Measurements from ENCODE around the gene IL17REL. TPM values are rescaled to one million over a fixed set of nuclear protein-coding genes. Genes with fewer than 3 reads are reported as not detected.
A peak's percentile ranks its signal among the peaks of the same experiment; 100 is the strongest.
"Not testable (repeated sequence)": the region's sequence is repeated elsewhere in the genome, so short reads cannot be mapped to it uniquely, and the experiment has no call there.

IL17REL gene
- total RNA-seq, 4 donors from 2014 or later, result not detected

- no peak for DNase-seq (ENCODE audit: low spot score)
- no peak for ATAC-seq (ENCODE audit: low FRiP score)
- TF ChIP-seq, protein P1, sequence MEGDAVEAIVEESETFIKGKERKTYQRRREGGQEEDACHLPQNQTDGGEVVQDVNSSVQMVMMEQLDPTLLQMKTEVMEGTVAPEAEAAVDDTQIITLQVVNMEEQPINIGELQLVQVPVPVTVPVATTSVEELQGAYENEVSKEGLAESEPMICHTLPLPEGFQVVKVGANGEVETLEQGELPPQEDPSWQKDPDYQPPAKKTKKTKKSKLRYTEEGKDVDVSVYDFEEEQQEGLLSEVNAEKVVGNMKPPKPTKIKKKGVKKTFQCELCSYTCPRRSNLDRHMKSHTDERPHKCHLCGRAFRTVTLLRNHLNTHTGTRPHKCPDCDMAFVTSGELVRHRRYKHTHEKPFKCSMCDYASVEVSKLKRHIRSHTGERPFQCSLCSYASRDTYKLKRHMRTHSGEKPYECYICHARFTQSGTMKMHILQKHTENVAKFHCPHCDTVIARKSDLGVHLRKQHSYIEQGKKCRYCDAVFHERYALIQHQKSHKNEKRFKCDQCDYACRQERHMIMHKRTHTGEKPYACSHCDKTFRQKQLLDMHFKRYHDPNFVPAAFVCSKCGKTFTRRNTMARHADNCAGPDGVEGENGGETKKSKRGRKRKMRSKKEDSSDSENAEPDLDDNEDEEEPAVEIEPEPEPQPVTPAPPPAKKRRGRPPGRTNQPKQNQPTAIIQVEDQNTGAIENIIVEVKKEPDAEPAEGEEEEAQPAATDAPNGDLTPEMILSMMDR (IDR thresholded peaks at IDR 0.05), result no peak
Measured at GRCh38 chr22:49949914-49950292, 62.7 kb downstream of the IL17REL start.

DNA sequence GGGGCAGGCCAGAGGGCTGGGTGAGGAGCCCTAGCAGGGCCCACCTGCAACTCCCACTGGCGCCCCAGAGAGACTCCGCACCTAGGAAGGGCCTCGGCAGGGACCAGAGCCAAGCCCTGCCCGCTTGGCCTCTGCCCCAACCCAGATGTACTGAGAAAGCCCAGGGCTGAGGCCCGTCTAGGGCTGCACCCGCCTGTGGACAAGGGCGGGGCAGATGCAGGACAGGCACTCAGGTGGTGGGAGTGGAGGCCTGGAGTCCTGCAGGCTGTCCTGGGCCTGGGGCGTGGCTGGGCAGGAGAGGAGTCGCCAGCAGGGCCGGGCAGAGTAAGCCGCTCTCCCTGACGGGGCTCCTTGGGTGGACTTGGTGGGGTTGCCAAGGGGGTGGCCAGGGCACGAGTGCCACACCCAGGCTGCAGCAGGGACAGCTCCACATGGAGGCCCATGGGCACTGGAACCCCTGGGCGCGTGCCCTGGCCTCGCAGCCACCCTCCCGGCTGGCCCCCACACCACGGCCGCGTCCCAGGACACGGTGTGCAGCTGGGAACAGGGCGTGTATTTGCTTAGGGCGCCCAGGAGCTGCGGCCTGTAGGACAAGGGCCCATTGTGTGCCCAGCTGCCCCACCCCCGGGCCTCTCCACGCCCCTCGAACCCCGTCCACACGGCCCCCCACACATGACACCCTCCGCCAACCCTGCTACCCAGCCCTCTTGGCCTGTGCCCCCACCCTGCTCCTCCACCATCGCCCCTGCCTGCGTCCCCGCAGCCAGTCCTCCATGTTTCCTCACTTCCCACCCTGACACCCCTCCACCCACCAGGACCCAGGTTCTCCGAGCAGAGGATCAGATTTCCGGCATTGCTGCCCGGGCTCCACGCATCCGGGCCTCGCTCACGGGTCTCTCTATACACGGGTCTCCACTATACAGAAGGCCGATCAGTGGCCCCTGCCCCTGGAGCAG, 63.3 kb downstream of the IL17REL start:
- peak; percentile 12 for ATAC-seq (ENCODE audit: low FRiP score)
- no peak for DNase-seq (ENCODE audit: low spot score)
- TF ChIP-seq, protein P1 (IDR thresholded peaks at IDR 0.05), result no peak

DNA sequence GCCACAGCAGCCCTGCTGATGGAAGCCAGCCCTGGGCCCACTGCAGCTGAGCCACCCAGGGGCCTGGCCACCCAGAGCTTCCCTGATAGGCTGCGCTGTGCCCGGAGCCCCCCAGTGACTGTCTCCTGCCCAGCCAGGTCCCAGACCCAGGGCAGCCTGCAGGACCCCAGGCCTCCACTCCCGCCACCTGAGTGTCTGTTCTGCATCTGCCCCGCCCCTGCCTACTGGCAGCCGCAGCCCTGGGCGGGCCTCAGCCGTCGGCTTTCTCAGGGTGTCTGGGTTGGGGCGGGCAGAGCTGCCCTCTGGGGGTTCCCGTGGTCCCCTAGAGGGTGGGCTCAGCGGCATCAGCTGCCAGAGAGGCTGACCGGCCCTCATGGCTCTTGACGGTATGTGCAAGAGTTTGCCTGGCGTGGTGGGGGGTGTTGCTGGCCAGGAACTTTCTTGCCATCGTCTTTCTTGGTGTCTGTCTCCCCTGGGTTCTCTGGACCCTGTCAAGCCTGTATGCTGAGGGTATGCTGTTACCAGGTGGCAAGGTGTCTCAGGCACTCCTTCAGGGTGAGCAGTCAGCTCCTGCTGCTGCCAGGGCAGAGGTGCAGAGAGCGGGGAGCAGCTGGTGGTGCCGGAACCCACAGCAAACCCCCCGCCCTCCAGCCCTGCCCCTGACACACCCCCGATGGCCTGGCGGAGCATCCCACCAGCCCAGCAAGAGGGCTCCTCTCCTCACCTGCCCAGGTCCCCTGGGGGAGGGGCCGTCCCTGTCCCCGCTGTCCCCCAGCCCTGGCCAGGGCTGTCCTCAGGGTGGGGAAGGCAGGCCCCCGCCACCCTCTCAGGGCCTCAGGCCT, 64.2 kb downstream of the IL17REL start:
- TF ChIP-seq, protein P1 (IDR thresholded peaks at IDR 0.05), result no peak
- ATAC-seq (ENCODE audit: low FRiP score), result no peak
- no peak for DNase-seq (ENCODE audit: low spot score)

DNA sequence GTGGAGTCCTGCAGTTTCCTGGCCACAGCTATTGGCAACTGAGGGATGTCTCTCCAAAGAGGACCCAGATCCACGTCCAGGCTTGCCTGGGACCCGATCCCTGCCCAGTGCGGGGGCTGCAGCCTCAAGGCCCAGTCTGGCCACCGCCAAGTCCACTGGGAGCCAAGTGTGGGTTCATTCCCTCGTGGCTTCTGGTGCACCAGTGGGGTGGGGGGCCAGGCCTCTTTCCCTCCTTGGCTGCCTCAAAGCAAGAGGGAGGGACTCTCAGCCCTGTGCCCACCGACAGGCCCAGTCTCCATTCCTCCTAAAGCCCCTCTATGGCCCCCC, 65.3 kb downstream of the IL17REL start:
- no peak for DNase-seq (ENCODE audit: low spot score)
- TF ChIP-seq, protein P1 (IDR thresholded peaks at IDR 0.05), result no peak
- ATAC-seq (ENCODE audit: low FRiP score), result no peak

DNA sequence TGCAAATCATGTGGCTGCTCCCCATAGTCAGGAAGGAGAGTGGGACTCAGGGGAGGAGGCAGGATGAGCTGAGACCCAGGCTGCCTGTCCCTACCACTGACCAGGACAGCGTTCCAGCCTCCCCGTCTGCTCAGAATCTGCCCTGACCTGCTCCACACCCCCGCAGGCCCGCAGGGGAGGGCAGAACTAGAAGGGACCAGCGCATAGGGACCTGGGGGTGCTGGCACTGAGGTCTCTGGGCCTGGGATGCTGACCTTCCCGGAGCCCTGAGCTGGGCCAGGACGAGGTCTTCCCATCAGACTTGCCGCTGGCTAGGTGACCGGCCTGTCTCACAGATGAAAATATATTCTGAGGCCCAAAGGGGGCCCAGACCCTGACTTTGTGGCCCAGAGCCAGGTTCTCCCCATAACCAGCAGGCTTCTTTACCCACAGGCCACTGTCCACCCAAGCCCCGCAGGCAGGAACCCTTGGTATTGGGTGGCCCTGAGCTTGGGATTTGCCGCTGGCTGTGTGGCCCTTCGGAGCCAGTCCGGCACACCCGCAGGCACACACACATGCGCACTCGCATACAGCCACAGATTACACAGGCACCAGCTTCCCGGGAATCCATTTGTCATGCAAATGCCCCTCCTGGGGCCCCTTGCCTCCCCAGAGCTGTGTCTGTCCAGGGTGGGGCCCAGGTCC, 65.8 kb downstream of the IL17REL start:
- ATAC-seq (ENCODE audit: low FRiP score) (no peak), DNase-seq (ENCODE audit: low spot score) (no peak)
- TF ChIP-seq, protein P1 (IDR thresholded peaks at IDR 0.05), result no peak

DNA sequence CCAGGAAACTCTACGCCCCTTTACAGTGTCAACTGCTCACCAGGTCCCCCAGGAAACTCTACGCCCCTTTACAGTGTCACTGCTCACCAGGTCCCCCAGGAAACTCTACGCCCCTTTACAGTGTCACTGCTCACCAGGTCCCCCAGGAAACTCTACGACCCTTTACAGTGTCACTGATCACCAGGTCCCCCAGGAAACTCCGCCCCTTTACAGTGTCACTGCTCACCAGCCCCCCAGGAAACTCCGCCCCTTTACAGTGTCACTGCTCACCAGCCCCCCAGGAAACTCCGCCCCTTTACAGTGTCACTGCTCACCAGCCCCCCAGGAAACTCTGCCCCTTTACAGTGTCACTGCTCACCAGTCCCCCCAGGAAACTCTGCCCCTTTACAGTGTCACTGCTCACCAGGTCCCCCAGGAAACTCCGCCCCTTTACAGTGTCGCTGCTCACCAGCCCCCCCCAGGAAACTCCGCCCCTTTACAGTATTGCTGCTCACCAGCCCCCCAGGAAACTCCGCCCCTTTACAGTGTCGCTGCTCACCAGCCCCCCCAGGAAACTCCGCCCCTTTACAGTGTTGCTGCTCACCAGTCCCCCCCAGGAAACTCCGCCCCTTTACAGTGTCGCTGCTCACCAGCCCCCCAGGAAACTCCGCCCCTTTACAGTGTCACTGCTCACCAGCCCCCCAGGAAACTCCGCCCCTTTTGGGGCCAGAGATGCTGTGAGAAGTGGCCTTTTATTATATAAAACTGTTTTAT, 67.3 kb downstream of the IL17REL start:
- not testable (repeated sequence) for ATAC-seq (ENCODE audit: low FRiP score); DNase-seq (ENCODE audit: low spot score)

Small RNA genes lying within 50 kb of the gene (small RNA-seq; reads per million reads assigned to genes)
- 0.39 reads per million for gene MIR6821

Other genes with a start within 250 kb of the IL17REL start
- gene BRD1, start 184.9 kb downstream of the IL17REL start, total RNA-seq, result 10 to 100 TPM; 21.0 to 57.3 (median 33.8) TPM
- gene ZBED4, start 158.9 kb downstream of the IL17REL start, total RNA-seq, result 10 to 100 TPM; 10.0 to 21.6 (median 11.4) TPM
- gene ALG12, start 94.3 kb downstream of the IL17REL start, total RNA-seq, result 10 to 100 TPM; 11.7 to 21.8 (median 13.0) TPM
- gene CRELD2, start 94.1 kb downstream of the IL17REL start, total RNA-seq, result 10 to 100 TPM; 30.8 to 52.4 (median 39.8) TPM
- gene PIM3, start 52.0 kb downstream of the IL17REL start, total RNA-seq, result 100 to 1,000 TPM in 2 of 4 donors, 10 to 100 TPM in 2; 92.2 to 174 (median 114) TPM
- not detected for gene TTLL8, start 45.5 kb upstream of the IL17REL start, total RNA-seq
- gene MLC1, start 72.7 kb upstream of the IL17REL start, total RNA-seq, result under 1 TPM in 1 of 4 donors, not detected in 3; 0.44 TPM
- 1 to 10 TPM in 2 of 4 donors, under 1 TPM in 2; 0.36 to 2.5 (median 0.97) TPM for gene MOV10L1, start 77.2 kb upstream of the IL17REL start, total RNA-seq
- 1 to 10 TPM; 1.3 to 1.8 (median 1.6) TPM for gene PANX2, start 158.0 kb upstream of the IL17REL start, total RNA-seq
- 10 to 100 TPM; 18.3 to 43.1 (median 28.4) TPM for gene TRABD, start 173.1 kb upstream of the IL17REL start, total RNA-seq
- 10 to 100 TPM; 21.2 to 38.3 (median 31.9) TPM for gene SELENOO, start 188.2 kb upstream of the IL17REL start, total RNA-seq
- 10 to 100 TPM; 32.7 to 52.2 (median 33.5) TPM for gene TUBGCP6, start 232.3 kb upstream of the IL17REL start, total RNA-seq
- gene HDAC10, start 238.5 kb upstream of the IL17REL start, total RNA-seq, result 10 to 100 TPM; 18.4 to 53.8 (median 23.6) TPM
- gene MAPK12, start 248.9 kb upstream of the IL17REL start, total RNA-seq, result 10 to 100 TPM in 3 of 4 donors, 1 to 10 TPM in 1; 7.9 to 31.1 (median 17.8) TPM

Data from omental fat pad (tissue), 4 donors.